ENCODE results near the gene TRIM45.
"Not testable (repeated sequence)": the region's sequence is repeated elsewhere in the genome, so short reads cannot be mapped to it uniquely, and the experiment has no call there.

TRIM45 gene, protein sequence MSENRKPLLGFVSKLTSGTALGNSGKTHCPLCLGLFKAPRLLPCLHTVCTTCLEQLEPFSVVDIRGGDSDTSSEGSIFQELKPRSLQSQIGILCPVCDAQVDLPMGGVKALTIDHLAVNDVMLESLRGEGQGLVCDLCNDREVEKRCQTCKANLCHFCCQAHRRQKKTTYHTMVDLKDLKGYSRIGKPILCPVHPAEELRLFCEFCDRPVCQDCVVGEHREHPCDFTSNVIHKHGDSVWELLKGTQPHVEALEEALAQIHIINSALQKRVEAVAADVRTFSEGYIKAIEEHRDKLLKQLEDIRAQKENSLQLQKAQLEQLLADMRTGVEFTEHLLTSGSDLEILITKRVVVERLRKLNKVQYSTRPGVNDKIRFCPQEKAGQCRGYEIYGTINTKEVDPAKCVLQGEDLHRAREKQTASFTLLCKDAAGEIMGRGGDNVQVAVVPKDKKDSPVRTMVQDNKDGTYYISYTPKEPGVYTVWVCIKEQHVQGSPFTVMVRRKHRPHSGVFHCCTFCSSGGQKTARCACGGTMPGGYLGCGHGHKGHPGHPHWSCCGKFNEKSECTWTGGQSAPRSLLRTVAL

GRCh38 chr1:117121589-117122329 is at the start of gene TRIM45:
Gene TRIM45 (minus strand): TSS chr1:117121749. CDS start chr1:117121201, 548 bp downstream.
- DNase-seq (ENCODE audit: low read depth in 4 of 4, low spot score in 1 of 4): peak; percentile 47 to 75 (median 62)

- DNase-seq (ENCODE audit: low read depth in 4 of 4, low spot score in 1 of 4): no peak
Measured at GRCh38 chr1:117169871-117170596, 48.5 kb upstream of the TRIM45 start.

DNA sequence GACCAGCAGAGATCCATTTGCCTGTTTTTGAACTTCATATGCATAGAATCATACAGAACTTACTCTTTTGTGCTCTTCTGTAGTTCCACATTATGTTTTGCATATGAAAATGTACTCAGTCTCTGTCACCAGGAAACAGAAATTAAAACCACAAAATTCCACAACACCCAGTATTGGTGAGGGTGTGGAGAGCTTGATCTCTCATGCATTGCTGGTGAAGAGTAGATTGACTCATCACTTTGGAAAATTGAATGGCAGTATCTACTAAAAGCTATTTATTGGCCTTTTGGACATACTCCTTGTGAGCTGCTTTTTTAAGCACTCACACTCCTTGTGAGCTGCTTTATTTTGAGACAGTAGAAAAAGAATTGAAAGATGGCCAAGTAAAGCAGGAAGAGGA is 45.9 kb upstream of the TRIM45 start:
- no peak for DNase-seq (ENCODE audit: low read depth in 4 of 4, low spot score in 1 of 4)

DNA sequence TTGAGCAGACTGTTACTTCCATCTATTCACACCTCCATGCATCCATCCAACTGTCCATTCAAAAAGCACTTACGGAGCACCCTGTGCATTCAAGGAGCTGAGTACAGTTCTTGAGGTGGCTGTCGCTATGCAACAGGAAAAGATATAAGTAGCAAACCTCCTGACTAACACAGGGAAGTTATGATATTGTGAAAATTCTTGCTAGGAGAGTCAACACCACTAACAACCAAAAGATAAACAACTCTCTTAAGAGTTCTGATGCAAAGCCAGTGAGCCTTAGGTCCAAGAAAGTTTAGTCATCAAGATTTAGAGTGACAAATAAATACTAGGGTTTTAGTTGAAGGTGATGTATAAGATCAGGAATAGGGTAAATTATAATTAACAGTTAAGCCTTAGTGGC is 44.5 kb upstream of the TRIM45 start:
- no peak for DNase-seq (ENCODE audit: low read depth in 4 of 4, low spot score in 1 of 4)

DNA sequence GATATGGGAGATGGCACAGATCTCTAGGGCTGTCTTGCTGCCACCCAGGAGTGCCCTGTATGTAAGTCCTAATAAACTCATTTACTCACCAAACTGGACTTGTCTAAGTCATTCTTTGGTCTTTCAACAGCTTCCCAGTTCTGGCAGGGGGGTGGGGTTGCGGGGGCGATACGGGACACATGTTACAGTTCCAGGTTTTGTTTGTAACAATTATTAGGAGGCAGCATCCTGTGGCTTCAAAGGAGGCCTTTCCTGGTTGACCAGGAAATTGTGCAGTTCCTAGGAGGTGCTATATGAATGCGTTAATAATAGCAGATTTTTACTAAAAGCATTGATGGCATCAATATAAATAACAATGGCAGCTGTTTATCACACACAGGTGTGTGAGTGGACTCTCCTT is 42.7 kb upstream of the TRIM45 start:
- no peak for DNase-seq (ENCODE audit: low read depth in 4 of 4, low spot score in 1 of 4)

DNA sequence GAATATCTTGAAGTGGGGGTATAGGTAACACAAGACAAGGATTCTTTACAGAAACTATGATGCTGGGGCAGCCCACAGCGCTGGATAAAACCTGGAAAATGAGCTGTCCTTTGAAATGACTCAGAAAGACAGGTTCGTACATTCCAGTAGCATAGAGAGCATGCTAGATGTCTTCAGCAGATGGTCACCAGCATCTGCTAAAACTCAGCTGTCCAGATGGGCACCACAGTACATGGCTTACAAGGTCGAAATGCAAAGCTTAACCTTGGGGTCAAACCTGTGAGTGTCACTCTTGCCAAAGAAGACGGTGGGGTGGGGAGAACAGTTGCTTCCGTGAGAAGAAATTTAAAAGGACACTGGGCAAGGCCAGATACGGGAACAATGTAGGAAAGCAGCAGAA is 41.3 kb upstream of the TRIM45 start:
- no peak for DNase-seq (ENCODE audit: low read depth in 4 of 4, low spot score in 1 of 4)

DNA sequence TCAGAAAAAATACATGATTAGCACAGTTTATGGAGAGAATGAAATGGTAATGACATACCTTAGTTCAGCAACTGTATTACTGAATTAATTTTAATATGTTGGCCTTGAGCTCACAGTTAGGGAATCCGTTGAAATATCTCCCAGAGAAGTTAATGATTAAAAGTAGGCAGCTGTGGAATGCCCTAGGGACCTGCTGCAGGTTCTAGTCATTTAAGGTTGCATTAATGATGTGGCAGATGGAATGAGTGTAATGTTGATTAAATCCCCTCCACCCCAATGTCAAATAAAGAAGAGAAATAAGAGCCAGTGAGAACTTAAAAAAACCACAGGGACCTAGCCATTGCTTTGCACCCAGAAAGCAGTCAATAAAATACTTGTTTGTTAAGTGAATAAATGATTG is 40.3 kb upstream of the TRIM45 start:
- no peak for DNase-seq (ENCODE audit: low read depth in 4 of 4, low spot score in 1 of 4)

GRCh38 chr1:117151305-117151704 is 29.8 kb upstream of the TRIM45 start:
- DNase-seq (ENCODE audit: low read depth in 4 of 4, low spot score in 1 of 4): not testable (repeated sequence)

DNA sequence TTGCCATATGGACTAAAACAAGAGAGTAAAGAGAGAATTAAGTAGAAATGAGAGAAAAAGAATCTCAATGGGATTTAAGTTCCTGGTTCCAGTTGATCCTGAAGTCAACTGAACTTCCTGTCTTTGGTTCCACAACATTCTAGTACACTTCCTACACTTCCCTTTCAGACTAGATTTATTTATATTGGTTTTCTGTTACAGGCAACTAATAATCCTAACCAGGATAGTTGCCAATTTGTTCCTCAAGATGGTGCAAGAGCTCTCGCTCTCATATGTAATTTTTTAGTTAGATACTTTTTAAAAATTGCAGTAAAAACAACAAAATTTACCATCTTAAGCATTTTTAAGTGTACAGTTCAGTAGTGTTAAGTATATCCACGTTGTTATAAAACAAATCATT is 28.8 kb upstream of the TRIM45 start:
- no peak for DNase-seq (ENCODE audit: low read depth in 4 of 4, low spot score in 1 of 4)

- no peak for DNase-seq (ENCODE audit: low read depth in 4 of 4, low spot score in 1 of 4)
Measured at GRCh38 chr1:117147856-117148588, 26.5 kb upstream of the TRIM45 start.

DNA sequence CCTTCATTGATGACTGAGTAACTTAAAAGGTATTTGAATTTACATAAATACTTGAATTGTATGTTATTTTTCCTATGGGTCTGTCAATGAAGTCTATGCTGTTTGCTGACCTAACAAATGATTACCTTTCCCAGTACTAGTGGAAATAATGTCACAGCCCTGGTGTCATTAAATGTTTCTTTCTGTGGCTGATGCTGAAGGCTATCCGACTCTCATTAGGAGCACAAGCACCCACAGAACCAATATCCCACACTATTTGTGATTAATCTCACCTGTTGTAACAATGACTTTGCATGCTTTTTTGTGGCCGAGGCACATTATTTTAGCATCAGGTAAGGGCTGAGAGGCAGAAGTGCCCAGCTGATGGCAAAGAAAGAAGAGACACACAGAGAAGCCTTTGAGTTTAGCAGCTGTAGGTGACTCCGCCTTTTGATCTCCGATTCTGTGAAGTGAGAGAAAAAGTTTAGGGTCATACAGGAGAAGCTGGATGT is 25.8 kb upstream of the TRIM45 start:
- no peak for DNase-seq (ENCODE audit: low read depth in 4 of 4, low spot score in 1 of 4)

GRCh38 chr1:117146575-117147340 is 25.2 kb upstream of the TRIM45 start:
- DNase-seq (ENCODE audit: low read depth in 4 of 4, low spot score in 1 of 4): no peak

DNA sequence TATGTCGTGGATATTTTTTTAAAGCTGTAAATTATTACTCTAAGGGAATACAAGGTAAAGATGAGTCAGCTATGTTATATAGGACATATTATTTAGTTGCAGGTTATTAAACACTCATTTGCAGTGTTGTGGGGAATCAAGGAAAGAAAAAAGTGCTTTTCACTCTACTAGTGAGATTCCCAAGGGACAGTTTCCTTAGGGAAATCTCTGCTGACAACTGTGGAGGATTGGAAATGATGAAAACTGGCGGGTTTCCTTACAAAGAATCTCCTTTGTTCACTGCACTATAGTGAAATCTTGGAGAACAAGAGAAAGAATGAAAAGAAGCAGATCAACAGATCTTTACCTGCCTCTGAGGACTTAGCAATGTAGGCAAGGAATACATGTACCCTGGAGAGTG is 24.5 kb upstream of the TRIM45 start:
- DNase-seq (ENCODE audit: low read depth in 4 of 4, low spot score in 1 of 4): no peak

GRCh38 chr1:117143871-117144270 is 22.3 kb upstream of the TRIM45 start:
- DNase-seq (ENCODE audit: low read depth in 4 of 4, low spot score in 1 of 4): no peak

GRCh38 chr1:117143172-117143571 is 21.6 kb upstream of the TRIM45 start:
- no peak for DNase-seq (ENCODE audit: low read depth in 4 of 4, low spot score in 1 of 4)

- no peak for DNase-seq (ENCODE audit: low read depth in 4 of 4, low spot score in 1 of 4)
Measured at GRCh38 chr1:117142200-117142599, 20.7 kb upstream of the TRIM45 start.

- no peak for DNase-seq (ENCODE audit: low read depth in 4 of 4, low spot score in 1 of 4)
Measured at GRCh38 chr1:117138561-117138960, 17.0 kb upstream of the TRIM45 start.

- DNase-seq (ENCODE audit: low read depth in 4 of 4, low spot score in 1 of 4): no peak
Measured at GRCh38 chr1:117138106-117138505, 16.6 kb upstream of the TRIM45 start.

DNA sequence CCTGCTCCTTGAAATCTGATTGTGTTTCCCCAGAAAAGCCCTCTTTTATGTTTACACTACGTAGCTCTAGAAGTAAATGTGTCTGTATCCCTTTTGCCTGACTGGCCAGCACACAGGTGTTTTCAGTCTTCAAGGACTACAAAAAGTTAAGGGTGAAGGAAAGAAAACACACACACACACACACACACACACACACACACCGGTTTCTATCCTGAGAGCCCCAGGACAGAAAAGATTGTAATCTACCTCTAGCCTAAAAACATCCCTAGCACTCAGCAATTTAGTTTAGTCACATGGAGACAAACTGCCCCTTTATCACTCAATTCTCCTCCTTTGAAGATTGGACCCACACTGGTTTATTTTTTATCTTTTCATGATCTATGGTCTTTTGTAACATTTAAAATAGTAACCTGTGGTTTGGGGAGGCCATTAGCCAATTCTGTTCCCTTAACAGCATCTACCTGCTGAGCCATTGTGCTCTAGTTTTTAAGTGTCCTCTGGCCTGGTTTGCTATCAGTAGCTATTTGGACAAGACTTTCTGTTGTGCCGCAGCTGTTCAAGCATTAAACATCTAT is 15.8 kb upstream of the TRIM45 start:
- DNase-seq (ENCODE audit: low read depth in 4 of 4, low spot score in 1 of 4): no peak

DNA sequence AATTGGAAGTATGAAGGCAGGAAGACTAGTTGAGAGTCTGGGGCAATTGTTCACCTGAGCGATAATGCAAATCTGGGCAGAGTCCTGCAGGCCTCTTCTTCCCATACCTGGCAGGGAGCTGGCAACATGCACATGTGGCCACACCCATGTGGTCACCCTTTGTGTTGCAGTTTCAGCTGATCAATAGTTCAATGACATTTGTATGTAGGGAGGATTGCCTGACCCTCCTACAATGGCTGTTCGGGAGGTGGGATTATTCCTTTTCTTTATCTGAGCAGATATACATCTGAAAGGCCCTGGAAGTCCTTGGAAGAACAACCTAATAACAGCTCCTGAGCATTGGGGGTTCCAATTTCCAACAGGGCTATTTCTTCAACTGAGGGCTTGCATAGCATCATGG is 15.2 kb upstream of the TRIM45 start:
- DNase-seq (ENCODE audit: low read depth in 4 of 4, low spot score in 1 of 4): no peak

Data from stimulated activated CD4-positive, alpha-beta T cell treated with anti-CD3 and anti-CD28 coated beads, Interleukin-1b, Interleukin-23, amount 100 ng/mL, for 24 hours (primary cell).